SH-SY5Y (cell line): Measurements from ENCODE around the gene FOXP4.

Experiments used
- GATA2 ChIP-seq: IDR thresholded peaks from 2 replicates; pipeline ENCODE4 v1.6.1; 2011; ENCODE audit warnings: mild to moderate bottlenecking, low read depth, low read length
- GATA3 ChIP-seq: IDR thresholded peaks from 2 replicates; pipeline ENCODE4 v1.6.1; 2011; ENCODE audit warnings: low read depth, mild to moderate bottlenecking, low read length, moderate library complexity

- TF ChIP-seq GATA2 (no peak), GATA3 (no peak)
Measured at GRCh38 chr6:41614715-41615114, 68.5 kb downstream of the FOXP4 start.
